ENCODE results near the gene M1AP. TPM values are rescaled to one million over a fixed set of nuclear protein-coding genes. Genes with fewer than 3 reads are reported as not detected.

Gene M1AP
- polyA plus RNA-seq, 1 donor (not counting 4 experiments of a cell fraction or from before 2014, with no cell fraction given) = 0.21 TPM

DNA sequence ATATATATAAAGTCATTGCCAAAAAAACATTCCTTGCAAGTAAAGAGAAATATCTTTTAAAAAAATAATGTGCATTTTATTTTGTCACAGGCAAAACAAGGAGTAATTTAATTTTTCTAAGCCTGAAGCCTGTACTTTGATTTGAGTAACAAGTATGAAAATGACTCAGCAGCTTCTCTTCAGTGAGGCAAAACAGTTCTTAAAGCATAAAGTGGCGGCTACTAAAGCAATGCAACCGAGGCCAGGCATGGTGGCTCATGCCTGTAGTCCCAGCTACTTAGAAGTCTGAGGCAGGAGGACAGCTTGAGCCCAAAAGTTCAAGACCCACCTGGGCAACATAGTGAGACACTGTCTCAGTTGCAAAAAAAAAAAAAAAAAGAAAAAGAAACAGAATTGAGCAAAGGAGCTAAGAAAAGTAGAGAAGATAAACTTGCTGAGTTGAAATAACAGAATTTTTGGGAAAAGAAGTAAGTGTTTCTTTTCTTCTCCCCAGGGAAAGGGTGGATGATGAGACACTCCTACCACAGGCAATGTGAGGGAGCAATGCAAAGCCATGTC lies 64.0 kb downstream of the M1AP start:
- TF ChIP-seq, protein P1, sequence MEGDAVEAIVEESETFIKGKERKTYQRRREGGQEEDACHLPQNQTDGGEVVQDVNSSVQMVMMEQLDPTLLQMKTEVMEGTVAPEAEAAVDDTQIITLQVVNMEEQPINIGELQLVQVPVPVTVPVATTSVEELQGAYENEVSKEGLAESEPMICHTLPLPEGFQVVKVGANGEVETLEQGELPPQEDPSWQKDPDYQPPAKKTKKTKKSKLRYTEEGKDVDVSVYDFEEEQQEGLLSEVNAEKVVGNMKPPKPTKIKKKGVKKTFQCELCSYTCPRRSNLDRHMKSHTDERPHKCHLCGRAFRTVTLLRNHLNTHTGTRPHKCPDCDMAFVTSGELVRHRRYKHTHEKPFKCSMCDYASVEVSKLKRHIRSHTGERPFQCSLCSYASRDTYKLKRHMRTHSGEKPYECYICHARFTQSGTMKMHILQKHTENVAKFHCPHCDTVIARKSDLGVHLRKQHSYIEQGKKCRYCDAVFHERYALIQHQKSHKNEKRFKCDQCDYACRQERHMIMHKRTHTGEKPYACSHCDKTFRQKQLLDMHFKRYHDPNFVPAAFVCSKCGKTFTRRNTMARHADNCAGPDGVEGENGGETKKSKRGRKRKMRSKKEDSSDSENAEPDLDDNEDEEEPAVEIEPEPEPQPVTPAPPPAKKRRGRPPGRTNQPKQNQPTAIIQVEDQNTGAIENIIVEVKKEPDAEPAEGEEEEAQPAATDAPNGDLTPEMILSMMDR (optimal IDR thresholded peaks at IDR 0.05 in 1 of 3, IDR thresholded peaks at IDR 0.05 in 1 of 3, conservative IDR thresholded peaks at IDR 0.05 in 1 of 3; ENCODE audit: extremely low read depth in 1 of 3, insufficient read depth in 2 of 3, low read length in 3 of 3) = no peak
- TF ChIP-seq EZH2 (IDR thresholded peaks at IDR 0.05; ENCODE audit: low read length) = no peak
- H2AFZ ChIP-seq (ENCODE audit: control insufficient read depth, low read length) = no peak overlapping the region
- no peaks in the 10 kb centered on the region for H4K20me1 ChIP-seq (ENCODE audit: control insufficient read depth, extremely low read depth, insufficient read depth, low read length)
- H3K9ac ChIP-seq (ENCODE audit: control insufficient read depth, extremely low read depth, insufficient read depth, low read length) = no peak overlapping the region
- H3K4me2 ChIP-seq (ENCODE audit: control insufficient read depth, extremely low read depth, insufficient read depth, low read depth, low read length) = no peak overlapping the region
- FAIRE-seq (no peak), DNase-seq (ENCODE audit: low read depth, low spot score) (no peak)
- no peaks in the 10 kb centered on the region for H3K9me3 ChIP-seq (ENCODE audit: control insufficient read depth, low read depth, low read length)
- H3K36me3 ChIP-seq (ENCODE audit: control insufficient read depth in 2 of 2, extremely low read depth in 1 of 2, insufficient read depth in 2 of 2, low read length in 2 of 2) = no peaks in the 10 kb centered on the region
- no peak overlapping the region for H3K27ac ChIP-seq (ENCODE audit: control insufficient read depth, insufficient read depth, low read length)
- H3K4me3 ChIP-seq (ENCODE audit: control insufficient read depth in 2 of 3, extremely low read depth in 1 of 3, insufficient read depth in 2 of 3, low read depth in 1 of 3, low read length in 3 of 3) = no peak overlapping the region
- dilution Hi-C loops (cut with MboI; ENCODE audit: extremely low pct_ligation_motif_present, low sequenced_read_pairs) = no loop called here
- no peaks in the 10 kb centered on the region for H3K27me3 ChIP-seq (ENCODE audit: control insufficient read depth, extremely low read depth, insufficient read depth, low read length)
- no peaks in the 10 kb centered on the region for H3K9me1 ChIP-seq (ENCODE audit: control insufficient read depth, extremely low read depth, insufficient read depth, low read length)
- H3K4me1 ChIP-seq (ENCODE audit: control insufficient read depth, extremely low read depth, insufficient read depth, low read length) = peaks cover 4% of the 10 kb centered on the region
- H3K79me2 ChIP-seq (ENCODE audit: control insufficient read depth, insufficient read depth, low read length) = no peaks in the 10 kb centered on the region

DNA sequence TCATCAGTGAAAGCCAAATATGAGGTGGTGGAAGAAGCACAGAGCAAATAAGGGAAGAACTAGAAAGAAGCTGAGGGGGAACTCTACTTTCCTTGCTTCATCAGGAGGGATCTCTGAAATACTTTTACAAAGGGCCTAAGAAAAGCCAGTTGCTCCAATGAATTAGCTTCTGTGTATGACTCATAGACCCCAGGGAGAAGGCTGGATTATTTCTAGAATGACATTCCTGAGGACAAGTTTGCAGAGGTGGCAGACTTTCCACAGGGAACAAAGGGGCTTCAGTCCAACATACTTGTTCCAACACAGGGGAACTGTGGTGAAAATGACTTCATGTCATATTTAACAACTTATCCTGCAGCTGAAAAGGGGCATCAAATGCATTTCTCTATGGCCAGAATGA lies 64.6 kb downstream of the M1AP start:
- Histone ChIP-seq H3K4me2 (ENCODE audit: control insufficient read depth, extremely low read depth, insufficient read depth, low read depth, low read length) (no peak overlapping the region), H2AFZ (ENCODE audit: control insufficient read depth, low read length) (no peak overlapping the region), H4K20me1 (ENCODE audit: control insufficient read depth, extremely low read depth, insufficient read depth, low read length) (no peaks in the 10 kb centered on the region), H3K36me3 (ENCODE audit: control insufficient read depth in 2 of 2, extremely low read depth in 1 of 2, insufficient read depth in 2 of 2, low read length in 2 of 2) (no peaks in the 10 kb centered on the region), H3K4me1 (ENCODE audit: control insufficient read depth, extremely low read depth, insufficient read depth, low read length) (peaks cover 4% of the 10 kb centered on the region), H3K27me3 (ENCODE audit: control insufficient read depth, extremely low read depth, insufficient read depth, low read length) (no peaks in the 10 kb centered on the region), H3K79me2 (ENCODE audit: control insufficient read depth, insufficient read depth, low read length) (no peaks in the 10 kb centered on the region), H3K9ac (ENCODE audit: control insufficient read depth, extremely low read depth, insufficient read depth, low read length) (no peak overlapping the region), H3K4me3 (ENCODE audit: control insufficient read depth in 2 of 3, extremely low read depth in 1 of 3, insufficient read depth in 2 of 3, low read depth in 1 of 3, low read length in 3 of 3) (no peak overlapping the region), H3K9me1 (ENCODE audit: control insufficient read depth, extremely low read depth, insufficient read depth, low read length) (no peaks in the 10 kb centered on the region), H3K27ac (ENCODE audit: control insufficient read depth, insufficient read depth, low read length) (no peak overlapping the region), H3K9me3 (ENCODE audit: control insufficient read depth, low read depth, low read length) (no peaks in the 10 kb centered on the region)
- TF ChIP-seq, protein P1 (optimal IDR thresholded peaks at IDR 0.05 in 1 of 3, IDR thresholded peaks at IDR 0.05 in 1 of 3, conservative IDR thresholded peaks at IDR 0.05 in 1 of 3; ENCODE audit: extremely low read depth in 1 of 3, insufficient read depth in 2 of 3, low read length in 3 of 3) = no peak
- no peak for TF ChIP-seq EZH2 (IDR thresholded peaks at IDR 0.05; ENCODE audit: low read length)
- DNase-seq (ENCODE audit: low read depth, low spot score) (no peak), FAIRE-seq (no peak)
- dilution Hi-C loops (cut with MboI; ENCODE audit: extremely low pct_ligation_motif_present, low sequenced_read_pairs) = no loop called here
